NT2/D1 (cell line): ENCODE data around the gene AGO4.

Source experiments
- SUZ12 ChIP-seq: IDR thresholded peaks from 2 replicates; pipeline ENCODE4 v1.6.1; 2011; ENCODE audit not compliant: insufficient read length, insufficient read depth; ENCODE audit errors: extremely low read depth
- YY1 ChIP-seq: IDR thresholded peaks from 2 replicates; pipeline ENCODE4 v1.6.1; 2011; ENCODE audit not compliant: insufficient read length, insufficient read depth
- ZNF274 ChIP-seq: IDR thresholded peaks from 2 replicates; pipeline ENCODE4 v1.6.1; 2011; ENCODE audit warnings: mild to moderate bottlenecking, low read depth, low read length

- TF ChIP-seq SUZ12 (no peak), YY1 (no peak), ZNF274 (no peak)
Observed at GRCh38 chr1:35809114-35810095, 1.6 kb downstream of the AGO4 start.
